ENCODE measurements around the gene PRDM15.

PRDM15 gene

GRCh38 chr21:41827951-41828883 lies 50.9 kb downstream of the PRDM15 start:
- in situ Hi-C loops (cut with MboI; ENCODE audit: low sequenced_read_pairs) = no loop called here

GRCh38 chr21:41825881-41826280 lies 53.3 kb downstream of the PRDM15 start:
- in situ Hi-C loops (cut with MboI; ENCODE audit: low sequenced_read_pairs) = no loop called here

- in situ Hi-C loops (cut with MboI; ENCODE audit: low sequenced_read_pairs) = no loop called here
Observed at GRCh38 chr21:41825216-41825615, 53.9 kb downstream of the PRDM15 start.

- in situ Hi-C loops (cut with MboI; ENCODE audit: low sequenced_read_pairs) = no loop called here
Observed at GRCh38 chr21:41824466-41825207, 54.5 kb downstream of the PRDM15 start.

- in situ Hi-C loops (cut with MboI; ENCODE audit: low sequenced_read_pairs) = no loop called here
Observed at GRCh38 chr21:41823906-41824305, 55.2 kb downstream of the PRDM15 start.

GRCh38 chr21:41823166-41823565 lies 56.0 kb downstream of the PRDM15 start:
- in situ Hi-C loops (cut with MboI; ENCODE audit: low sequenced_read_pairs) = no loop called here

- in situ Hi-C loops (cut with MboI; ENCODE audit: low sequenced_read_pairs) = no loop called here
Observed at GRCh38 chr21:41821756-41822431, 57.2 kb downstream of the PRDM15 start.

GRCh38 chr21:41821081-41821755 lies 57.9 kb downstream of the PRDM15 start:
- in situ Hi-C loops (cut with MboI; ENCODE audit: low sequenced_read_pairs) = no loop called here

GRCh38 chr21:41820384-41821080 lies 58.6 kb downstream of the PRDM15 start:
- in situ Hi-C loops (cut with MboI; ENCODE audit: low sequenced_read_pairs) = no loop called here

GRCh38 chr21:41819856-41820281 lies 59.3 kb downstream of the PRDM15 start:
- in situ Hi-C loops (cut with MboI; ENCODE audit: low sequenced_read_pairs) = no loop called here

GRCh38 chr21:41819236-41819855 lies 59.8 kb downstream of the PRDM15 start:
- in situ Hi-C loops (cut with MboI; ENCODE audit: low sequenced_read_pairs) = no loop called here

- in situ Hi-C loops (cut with MboI; ENCODE audit: low sequenced_read_pairs) = no loop called here
Observed at GRCh38 chr21:41817877-41818855, 61.0 kb downstream of the PRDM15 start.

GRCh38 chr21:41817228-41817627 lies 61.9 kb downstream of the PRDM15 start:
- in situ Hi-C loops (cut with MboI; ENCODE audit: low sequenced_read_pairs) = no loop called here

GRCh38 chr21:41816583-41817165 lies 62.5 kb downstream of the PRDM15 start:
- in situ Hi-C loops (cut with MboI; ENCODE audit: low sequenced_read_pairs) = no loop called here

- in situ Hi-C loops (cut with MboI; ENCODE audit: low sequenced_read_pairs) = no loop called here
Observed at GRCh38 chr21:41815652-41816582, 63.2 kb downstream of the PRDM15 start.

- in situ Hi-C loops (cut with MboI; ENCODE audit: low sequenced_read_pairs) = no loop called here
Observed at GRCh38 chr21:41813226-41813625, 65.9 kb downstream of the PRDM15 start.

GRCh38 chr21:41812679-41813078 lies 66.5 kb downstream of the PRDM15 start:
- in situ Hi-C loops (cut with MboI; ENCODE audit: low sequenced_read_pairs) = no loop called here

All from HL-60/S4 treated with retinoic acid at 250 ng/mL for 4 days and 3 days (cell line).